Activated B cell treated with CpG ODN at 0.5 μM for 24 hours (primary cell): ENCODE data around the gene FBXW8. TPM values are rescaled to one million over a fixed set of nuclear protein-coding genes. Genes with fewer than 3 reads are reported as not detected.

Experiments used
- total RNA-seq: library from RNA; stranded (reverse); gene quantifications from 2 replicates; pipeline ENCODE4 v1.2.3, GENCODE V29; 2022

The FBXW8 gene
- total RNA-seq, 1 donor from 2014 or later: 17.6 TPM

Other genes starting within 250 kb of the FBXW8 start
- gene SPRING1, start 172.9 kb upstream of the FBXW8 start, total RNA-seq: 31.6 and 36.4 TPM in 2 replicates
- 7.5 and 8.7 TPM in 2 replicates for gene RNFT2, start 172.6 kb upstream of the FBXW8 start, total RNA-seq
- 2.6 and 4.7 TPM in 2 replicates for gene HRK, start 29.5 kb upstream of the FBXW8 start, total RNA-seq
- 32.9 and 34.4 TPM in 2 replicates for gene TESC, start 188.5 kb downstream of the FBXW8 start, total RNA-seq